ENCODE data around the gene PIK3R5.
A peak's percentile ranks its signal among the peaks of the same experiment; 100 is the strongest.

The PIK3R5 gene

DNA sequence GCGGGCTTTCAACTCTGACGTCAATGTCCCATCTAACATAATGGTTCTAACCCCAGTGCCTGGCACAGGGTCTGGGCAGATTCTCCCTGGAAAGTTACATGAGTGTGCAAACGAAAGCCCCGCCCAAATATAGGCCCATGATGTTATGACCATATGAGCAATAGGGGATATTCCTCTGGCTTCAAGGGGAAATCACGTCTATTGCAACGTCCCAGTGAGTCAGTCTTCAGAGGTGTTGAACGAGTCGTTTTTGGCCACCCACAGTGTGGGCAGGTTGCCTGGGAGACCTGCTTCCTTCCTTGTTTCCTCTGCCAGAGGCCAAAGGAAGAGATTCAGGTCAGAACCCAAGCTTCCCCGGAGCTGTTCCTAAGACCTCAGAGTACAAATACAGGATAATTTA lies 30.3 kb downstream of the PIK3R5 start:
- TF ChIP-seq, protein P1, sequence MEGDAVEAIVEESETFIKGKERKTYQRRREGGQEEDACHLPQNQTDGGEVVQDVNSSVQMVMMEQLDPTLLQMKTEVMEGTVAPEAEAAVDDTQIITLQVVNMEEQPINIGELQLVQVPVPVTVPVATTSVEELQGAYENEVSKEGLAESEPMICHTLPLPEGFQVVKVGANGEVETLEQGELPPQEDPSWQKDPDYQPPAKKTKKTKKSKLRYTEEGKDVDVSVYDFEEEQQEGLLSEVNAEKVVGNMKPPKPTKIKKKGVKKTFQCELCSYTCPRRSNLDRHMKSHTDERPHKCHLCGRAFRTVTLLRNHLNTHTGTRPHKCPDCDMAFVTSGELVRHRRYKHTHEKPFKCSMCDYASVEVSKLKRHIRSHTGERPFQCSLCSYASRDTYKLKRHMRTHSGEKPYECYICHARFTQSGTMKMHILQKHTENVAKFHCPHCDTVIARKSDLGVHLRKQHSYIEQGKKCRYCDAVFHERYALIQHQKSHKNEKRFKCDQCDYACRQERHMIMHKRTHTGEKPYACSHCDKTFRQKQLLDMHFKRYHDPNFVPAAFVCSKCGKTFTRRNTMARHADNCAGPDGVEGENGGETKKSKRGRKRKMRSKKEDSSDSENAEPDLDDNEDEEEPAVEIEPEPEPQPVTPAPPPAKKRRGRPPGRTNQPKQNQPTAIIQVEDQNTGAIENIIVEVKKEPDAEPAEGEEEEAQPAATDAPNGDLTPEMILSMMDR (conservative IDR thresholded peaks at IDR 0.05; ENCODE audit: low read depth) = no peak
- peak; percentile 57 for DNase-seq (ENCODE audit: low spot score)
- ChIA-PET CTCF (interaction anchor here (0.6 kb wide), 1 partner anchor 1292 kb away, joined by 3 read pairs; no protein-coding TSS in a partner anchor), POLR2A (ENCODE audit: low non-redundant PET) (no interaction called here)
- no peak overlapping the region for H3K27ac ChIP-seq

DNA sequence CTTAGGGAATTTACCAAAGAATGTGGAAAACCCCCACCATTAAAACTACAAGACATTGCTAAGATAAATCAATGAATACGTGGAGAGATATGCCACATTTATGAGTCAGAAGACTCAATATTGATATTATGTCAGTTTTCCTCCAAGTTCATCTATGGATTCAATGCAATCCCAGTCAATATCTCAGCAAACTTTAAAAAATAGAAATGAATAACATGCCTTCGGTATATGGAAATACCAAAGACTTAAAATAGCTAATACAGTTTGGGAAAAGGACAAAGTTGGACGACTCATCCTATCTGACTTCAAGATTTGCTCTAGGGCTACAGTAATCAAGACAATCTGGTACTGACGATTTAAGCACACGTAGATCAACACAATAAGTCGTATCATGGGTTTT lies 31.2 kb downstream of the PIK3R5 start:
- H3K27ac ChIP-seq = no peak overlapping the region
- POLR2A ChIA-PET (ENCODE audit: low non-redundant PET) = interaction anchor here (0.6 kb wide), 1 partner anchor 26 kb away, joined by 6 read pairs; no protein-coding TSS in a partner anchor
- TF ChIP-seq, protein P1 (conservative IDR thresholded peaks at IDR 0.05; ENCODE audit: low read depth) = no peak
- CTCF ChIA-PET = no interaction called here
- DNase-seq (ENCODE audit: low spot score) = no peak

DNA sequence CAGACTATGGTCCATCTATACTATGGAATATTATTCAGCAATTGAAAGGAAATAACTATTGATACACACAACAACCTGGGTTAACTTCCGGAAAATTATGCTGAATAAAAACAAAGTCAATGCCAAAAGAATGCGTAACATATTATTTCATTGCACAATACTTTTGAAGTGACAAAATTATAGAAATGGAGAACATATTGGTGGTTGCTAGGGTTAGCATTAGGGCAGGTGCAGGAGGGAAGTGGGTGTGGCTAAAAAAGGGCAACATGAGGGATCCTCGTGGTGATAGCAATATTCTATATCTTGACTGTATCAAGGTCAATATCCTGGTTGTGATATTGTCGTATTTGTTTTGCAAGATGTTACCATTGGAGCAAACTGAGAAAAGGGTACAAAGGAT lies 34.9 kb downstream of the PIK3R5 start:
- DNase-seq (ENCODE audit: low spot score) = no peak
- CTCF ChIA-PET = no interaction called here
- TF ChIP-seq, protein P1 (conservative IDR thresholded peaks at IDR 0.05; ENCODE audit: low read depth) = no peak
- no peak overlapping the region for H3K27ac ChIP-seq
- POLR2A ChIA-PET (ENCODE audit: low non-redundant PET) = no interaction called here

DNA sequence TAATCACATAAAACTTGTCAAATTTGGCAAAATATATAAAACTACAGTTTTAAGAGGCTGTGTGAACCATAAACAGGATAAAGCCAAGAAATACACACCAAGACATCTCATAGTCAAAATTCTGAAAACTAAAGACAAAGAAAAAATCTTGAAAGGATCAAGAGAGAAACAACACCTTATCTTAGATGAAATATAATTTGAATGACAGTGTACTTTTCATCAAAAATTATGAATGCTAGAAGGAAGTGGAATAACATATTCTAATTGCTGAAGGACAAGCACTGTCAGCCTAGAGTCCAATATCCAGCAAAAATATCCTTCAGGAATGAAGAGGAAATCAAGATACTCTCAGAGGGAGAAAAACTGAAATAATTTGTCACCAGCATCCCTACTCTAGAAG lies 37.2 kb downstream of the PIK3R5 start:
- ChIA-PET POLR2A (ENCODE audit: low non-redundant PET) (no interaction called here), CTCF (no interaction called here)
- no peak overlapping the region for H3K27ac ChIP-seq
- TF ChIP-seq, protein P1 (conservative IDR thresholded peaks at IDR 0.05; ENCODE audit: low read depth) = no peak
- DNase-seq (ENCODE audit: low spot score) = no peak

DNA sequence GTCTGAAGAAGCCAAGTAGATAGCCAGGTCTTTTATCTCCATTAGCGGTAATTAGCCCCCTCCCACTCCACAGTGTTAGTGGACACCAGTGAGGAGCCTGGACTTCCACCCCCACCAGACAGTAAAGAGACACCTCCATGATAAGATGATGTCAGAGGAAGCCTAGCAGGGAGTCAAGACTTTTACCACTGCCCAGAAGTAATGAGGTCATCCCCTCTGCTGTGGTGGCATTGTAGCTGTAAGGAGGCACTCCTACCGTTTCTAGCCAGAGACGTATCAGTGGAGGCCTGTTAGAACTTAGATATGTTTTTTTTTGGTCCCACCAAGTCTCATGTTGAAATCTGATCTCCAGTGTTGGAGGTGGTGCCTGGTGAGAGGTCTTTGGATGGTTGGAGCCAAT lies 38.1 kb downstream of the PIK3R5 start:
- no peak for DNase-seq (ENCODE audit: low spot score)
- H3K27ac ChIP-seq = no peak overlapping the region
- TF ChIP-seq, protein P1 (conservative IDR thresholded peaks at IDR 0.05; ENCODE audit: low read depth) = no peak
- ChIA-PET POLR2A (ENCODE audit: low non-redundant PET) (no interaction called here), CTCF (no interaction called here)

DNA sequence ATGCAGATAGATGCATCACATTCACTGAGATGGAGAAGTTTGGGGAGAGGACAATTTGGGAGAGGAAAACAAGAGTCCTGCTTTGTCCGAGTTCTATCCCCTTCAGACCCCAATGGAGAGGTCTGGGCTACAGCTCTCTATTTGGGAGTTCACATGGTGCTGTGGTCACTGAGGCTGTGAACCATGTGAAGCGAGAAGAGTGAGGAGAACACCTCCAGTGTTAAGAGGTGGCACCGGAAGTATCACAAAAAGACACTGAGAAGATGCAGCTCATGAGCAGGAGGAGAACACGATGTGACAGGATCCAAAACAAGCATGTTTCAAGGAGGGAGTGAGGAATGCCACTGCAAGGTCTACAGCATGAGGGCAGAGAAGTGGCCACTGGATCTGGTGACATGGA lies 39.7 kb downstream of the PIK3R5 start:
- H3K27ac ChIP-seq = no peak overlapping the region
- POLR2A ChIA-PET (ENCODE audit: low non-redundant PET) = no interaction called here
- TF ChIP-seq, protein P1 (conservative IDR thresholded peaks at IDR 0.05; ENCODE audit: low read depth) = no peak
- DNase-seq (ENCODE audit: low spot score) = no peak
- CTCF ChIA-PET = interaction anchor here (0.5 kb wide), 1 partner anchor 629 kb away, joined by 3 read pairs; no protein-coding TSS in a partner anchor

DNA sequence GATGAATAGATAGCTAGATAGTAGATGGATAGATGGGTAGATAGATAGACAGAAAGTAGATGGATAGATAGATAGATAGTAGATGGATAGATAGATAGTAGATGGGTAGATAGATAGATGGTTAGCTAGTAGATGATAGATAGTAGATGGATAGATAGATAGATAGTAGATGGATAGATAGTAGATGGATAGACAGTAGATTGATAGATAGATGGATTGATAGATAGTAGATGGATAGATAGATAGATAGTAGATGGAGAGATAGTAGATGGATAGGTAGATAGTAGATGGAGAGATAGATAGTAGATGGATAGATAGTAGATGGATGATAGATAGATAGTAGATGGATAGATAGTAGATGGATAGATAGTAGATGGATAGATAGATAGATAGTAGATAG lies 40.4 kb downstream of the PIK3R5 start:
- ChIA-PET CTCF (interaction anchor here (0.5 kb wide), 1 partner anchor 629 kb away, joined by 3 read pairs; no protein-coding TSS in a partner anchor), POLR2A (ENCODE audit: low non-redundant PET) (no interaction called here)

More for the DNA sequence above, 40.4 kb downstream of the PIK3R5 start:
- TF ChIP-seq, protein P1 (conservative IDR thresholded peaks at IDR 0.05; ENCODE audit: low read depth) = no peak
- no peak for DNase-seq (ENCODE audit: low spot score)
- no peak overlapping the region for H3K27ac ChIP-seq
